Activated CD8-positive, alpha-beta memory T cell treated with anti-CD3 and anti-CD28 coated beads, Interleukin-2, amount 10 ng/mL, durations not matched to agents 7 days and 5 days (primary cell): ENCODE results near the gene BGLAP. TPM values are rescaled to one million over a fixed set of nuclear protein-coding genes. Genes with fewer than 3 reads are reported as not detected.

Source experiments
- ATAC-seq: fragments of 150-1000 bp; cut with Tn5 transposase; one replicate; pipeline ENCODE4 v1.10.0; 2021; ENCODE audit warnings: moderate library complexity
- CTCF ChIA-PET: fragments of 350-600 bp; sonication (Branson Sonifier 250); formaldehyde crosslinking; loops from one replicate; lab custom pipeline; 2021; ENCODE audit warnings: antibody characterized with exemption; lab: Charles Lee
- DNase-seq: peaks from one replicate; pipeline ENCODE4 v3.0.0-alpha.2; 2020
- H3K27ac Mint-ChIP-seq: one replicate; pipeline ENCODE4 v1.8.0; 2021; ENCODE audit warnings: mild to moderate bottlenecking, mixed read lengths
- H3K27me3 Mint-ChIP-seq: one replicate; pipeline ENCODE4 v1.8.0; 2021; ENCODE audit warnings: mixed read lengths
- H3K36me3 Mint-ChIP-seq: one replicate; pipeline ENCODE4 v1.8.0; 2021; ENCODE audit warnings: mild to moderate bottlenecking, mixed read lengths
- H3K4me1 Mint-ChIP-seq: one replicate; pipeline ENCODE4 v1.8.0; 2021; ENCODE audit warnings: mixed read lengths
- H3K4me3 Mint-ChIP-seq: one replicate; pipeline ENCODE4 v1.8.0; 2021; ENCODE audit warnings: mild to moderate bottlenecking, moderate library complexity, mixed read lengths
- H3K9me3 Mint-ChIP-seq: one replicate; pipeline ENCODE4 v1.8.0; 2022; ENCODE audit warnings: low read depth, mixed read lengths
- total RNA-seq, 2 experiments: library from RNA; stranded (reverse); gene quantifications; one replicate each; pipeline ENCODE4 v1.2.3, GENCODE V29; 2021

The BGLAP gene
- total RNA-seq, 2 experiments from 2014 or later, result 0.93 to 1.0 TPM

DNA sequence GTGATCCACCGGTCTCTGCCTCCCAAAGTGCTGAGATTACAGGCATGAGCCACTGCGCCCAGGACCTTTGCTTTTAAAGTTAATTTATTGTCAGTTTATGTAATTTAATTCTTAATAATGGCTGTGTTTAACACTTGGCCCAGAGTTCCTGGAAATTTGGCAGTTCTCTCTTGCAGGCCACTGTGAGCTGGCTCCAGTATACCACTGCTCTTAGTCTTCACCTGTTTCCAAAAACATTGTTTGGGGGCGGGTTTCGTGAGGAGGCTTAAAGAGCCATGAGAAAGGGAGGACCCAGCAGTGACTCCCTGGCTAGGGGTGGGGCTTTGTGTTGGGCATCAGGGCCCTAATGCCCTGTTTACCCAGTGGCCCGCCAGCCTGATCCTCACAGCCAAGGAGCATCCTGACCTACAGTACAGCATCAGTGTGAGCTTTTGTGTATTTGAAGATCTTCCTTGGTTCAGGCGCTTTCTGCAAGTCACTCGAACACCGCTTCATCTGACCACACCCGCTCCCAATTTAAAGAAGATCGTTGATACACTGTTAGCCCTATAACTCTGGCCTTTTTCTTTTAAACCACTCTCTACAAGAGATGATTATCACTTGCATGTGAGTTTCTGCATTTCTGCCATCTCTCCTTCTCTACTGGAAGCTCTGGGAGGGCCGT is 12.0 kb upstream of the BGLAP start:
- CTCF ChIA-PET, result interaction anchor here (1.0 to 9.1 kb wide), 4 partner anchors 12 to 82 kb away, joined by 3 to 267 read pairs (median 10); partner anchors contain the start of genes PMF1 and SEMA4A
- H3K36me3 Mint-ChIP-seq, result peaks cover 34% of the 10 kb centered on the region
- H3K27me3 Mint-ChIP-seq, result no peaks in the 10 kb centered on the region

DNA sequence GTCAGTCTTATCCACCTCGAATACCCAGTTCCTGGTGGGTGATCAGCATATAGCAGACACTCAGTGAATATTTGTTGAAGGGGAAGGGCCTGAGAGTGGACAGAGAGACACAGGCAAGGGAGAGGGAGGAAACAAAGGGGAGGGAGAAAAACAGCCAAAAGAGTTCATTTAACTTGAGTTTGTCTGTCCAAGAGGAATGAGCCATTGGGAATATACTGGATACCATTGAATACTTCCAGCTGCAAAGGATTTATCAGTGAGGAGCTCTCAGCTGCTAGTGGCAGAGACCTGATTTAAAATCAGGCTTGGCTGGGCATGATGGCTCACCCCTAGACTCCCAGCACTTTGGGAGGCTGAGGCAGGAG is 11.5 kb upstream of the BGLAP start:
- no peaks in the 10 kb centered on the region for H3K27me3 Mint-ChIP-seq
- peaks cover 31% of the 10 kb centered on the region for H3K36me3 Mint-ChIP-seq
- CTCF ChIA-PET, result interaction anchor here (1.0 to 9.1 kb wide), 2 partner anchors 13 to 83 kb away, joined by 3 to 267 read pairs; partner anchors contain the start of gene SEMA4A
- H3K4me3 Mint-ChIP-seq, result no peak overlapping the region
- H3K4me1 Mint-ChIP-seq, result peaks cover 30% of the 10 kb centered on the region
- ATAC-seq, result no peak
- H3K27ac Mint-ChIP-seq, result peak overlapping the region; percentile 26
- no peak for DNase-seq
- H3K9me3 Mint-ChIP-seq, result no peaks in the 10 kb centered on the region

More for the DNA sequence above, 12.0 kb upstream of the BGLAP start:
- H3K4me3 Mint-ChIP-seq, result no peak overlapping the region
- peaks cover 35% of the 10 kb centered on the region for H3K4me1 Mint-ChIP-seq
- DNase-seq, result no peak
- no peak for ATAC-seq
- no peaks in the 10 kb centered on the region for H3K9me3 Mint-ChIP-seq
- H3K27ac Mint-ChIP-seq, result peak overlapping the region; percentile 26

DNA sequence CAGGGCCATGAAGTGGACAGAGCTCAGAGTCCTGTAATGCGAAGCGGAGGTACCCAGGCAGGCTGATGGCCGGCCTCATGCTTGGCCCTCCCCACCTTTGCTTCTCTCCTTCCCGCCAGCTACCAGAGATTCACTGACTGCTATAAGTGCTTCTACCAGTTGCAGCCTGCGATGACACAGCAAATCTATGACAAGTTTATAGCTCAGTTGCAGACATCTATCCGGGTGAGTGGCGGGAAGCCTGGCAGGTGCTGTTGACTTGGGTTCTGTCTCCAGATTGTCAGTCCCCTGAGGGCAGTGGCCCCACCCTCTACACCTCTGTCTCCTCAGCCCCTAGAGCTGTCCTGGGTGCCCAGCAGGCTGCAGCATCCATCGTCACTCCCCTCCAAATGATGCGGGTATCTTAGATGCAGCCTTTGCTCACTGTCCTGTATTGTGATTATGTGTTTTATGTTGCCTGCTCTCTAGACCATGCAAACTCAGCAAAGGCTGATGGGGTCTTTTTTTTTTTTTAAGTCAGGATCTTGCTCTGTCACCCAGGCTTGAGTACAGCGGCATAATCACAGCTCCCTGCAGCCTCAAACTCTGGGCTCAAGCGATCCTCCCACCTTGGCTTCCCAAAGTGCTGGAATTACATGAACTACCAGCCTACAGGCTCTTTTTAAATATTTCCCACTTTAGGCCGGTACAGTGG is 9.6 kb upstream of the BGLAP start:
- no peak overlapping the region for H3K4me3 Mint-ChIP-seq
- H3K9me3 Mint-ChIP-seq, result no peaks in the 10 kb centered on the region
- peaks cover 34% of the 10 kb centered on the region for H3K36me3 Mint-ChIP-seq

DNA sequence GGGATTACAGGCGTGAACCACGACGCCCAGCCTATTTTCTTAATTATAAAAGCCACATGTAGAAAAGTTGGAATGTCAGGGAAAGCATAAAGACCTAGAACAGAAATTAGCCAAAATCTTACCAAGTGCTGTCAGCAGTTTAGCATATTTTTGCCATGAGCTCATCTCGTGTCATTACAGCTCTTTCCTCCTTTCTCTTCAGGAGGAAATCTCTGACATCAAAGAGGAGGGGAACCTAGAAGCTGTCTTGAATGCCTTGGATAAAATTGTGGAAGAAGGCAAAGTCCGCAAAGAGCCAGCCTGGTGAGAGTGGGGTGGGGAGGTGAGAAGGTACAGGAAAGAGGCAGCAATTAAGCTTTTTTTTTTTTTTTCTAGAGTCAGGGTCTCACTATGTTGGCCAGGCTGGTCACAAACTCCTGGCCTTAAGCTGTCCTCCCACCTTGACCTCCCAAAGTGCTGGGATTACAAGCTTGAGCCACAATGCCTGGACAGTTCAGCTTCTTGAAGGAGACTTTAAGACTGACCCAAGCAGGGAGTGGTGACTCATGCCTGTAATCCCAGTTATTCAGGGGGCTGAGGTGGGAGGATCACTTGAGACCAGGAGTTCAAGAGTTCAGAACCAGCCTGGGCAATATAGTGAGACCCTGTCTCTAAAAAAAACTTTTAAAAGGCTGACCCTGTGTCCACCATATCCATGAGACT is 8.4 kb upstream of the BGLAP start:
- Mint-ChIP-seq H3K27ac (no peak overlapping the region), H3K36me3 (peaks cover 36% of the 10 kb centered on the region), H3K27me3 (no peaks in the 10 kb centered on the region), H3K4me1 (peaks cover 12% of the 10 kb centered on the region), H3K4me3 (no peak overlapping the region), H3K9me3 (no peaks in the 10 kb centered on the region)
- no peak for ATAC-seq
- CTCF ChIA-PET, result interaction anchor here (0.5 to 1.3 kb wide), 6 partner anchors 18 to 649 kb away, joined by 3 to 4 read pairs (median 3); no protein-coding TSS in a partner anchor
- DNase-seq, result no peak

More for the DNA sequence above, 9.6 kb upstream of the BGLAP start:
- Mint-ChIP-seq H3K4me1 (peaks cover 17% of the 10 kb centered on the region), H3K27ac (no peak overlapping the region), H3K27me3 (no peaks in the 10 kb centered on the region)
- CTCF ChIA-PET, result interaction anchor here (0.6 kb wide), 1 partner anchor 33 kb away, joined by 3 read pairs; no protein-coding TSS in a partner anchor
- no peak for ATAC-seq
- no peak for DNase-seq

DNA sequence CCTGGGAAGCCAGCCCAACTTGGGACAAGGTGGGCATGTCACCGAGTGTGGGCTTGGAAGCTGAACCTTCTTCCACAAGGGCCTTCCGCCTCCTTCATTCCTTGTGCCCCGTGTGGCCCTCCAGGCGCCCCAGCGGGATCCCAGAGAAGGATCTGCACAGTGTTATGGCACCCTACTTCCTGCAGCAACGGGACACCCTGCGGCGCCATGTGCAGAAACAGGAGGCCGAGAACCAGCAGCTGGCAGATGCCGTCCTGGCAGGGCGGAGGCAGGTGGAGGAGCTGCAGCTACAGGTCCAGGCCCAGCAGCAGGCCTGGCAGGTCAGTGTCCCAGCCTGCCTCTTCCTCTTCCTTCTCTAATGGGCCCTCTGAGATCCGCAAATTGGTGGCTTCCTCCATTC is 5.8 kb upstream of the BGLAP start:
- CTCF ChIA-PET, result no interaction called here
- H3K4me3 Mint-ChIP-seq, result no peak overlapping the region
- H3K4me1 Mint-ChIP-seq, result peaks cover 1% of the 10 kb centered on the region
- H3K36me3 Mint-ChIP-seq, result peaks cover 29% of the 10 kb centered on the region
- H3K27me3 Mint-ChIP-seq, result no peaks in the 10 kb centered on the region
- no peaks in the 10 kb centered on the region for H3K9me3 Mint-ChIP-seq
- no peak overlapping the region for H3K27ac Mint-ChIP-seq
- ATAC-seq (no peak), DNase-seq (no peak)

DNA sequence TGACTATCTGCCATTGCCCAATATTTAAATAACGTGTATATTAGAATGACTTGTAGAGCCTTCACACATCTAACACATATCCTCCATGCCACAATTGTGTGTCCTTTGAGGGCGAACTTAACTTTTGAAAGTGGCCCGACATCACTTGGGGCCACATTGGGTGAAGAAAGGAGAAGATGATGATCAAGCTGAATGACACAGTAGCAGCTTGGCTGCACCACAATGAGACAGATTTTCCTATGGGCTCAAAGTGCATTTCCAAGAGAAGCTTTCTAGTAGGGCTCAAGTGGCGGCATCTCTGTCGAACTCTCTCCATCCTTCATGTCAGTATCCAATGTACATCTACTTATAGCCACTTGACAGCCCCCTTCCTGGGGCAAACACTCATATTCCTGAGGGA is 3.7 kb upstream of the BGLAP start:
- CTCF ChIA-PET, result interaction anchor here (0.5 to 1.4 kb wide), 5 partner anchors 11 to 208 kb away, joined by 3 to 7 read pairs (median 4); no protein-coding TSS in a partner anchor
- peaks cover 29% of the 10 kb centered on the region for H3K36me3 Mint-ChIP-seq

DNA sequence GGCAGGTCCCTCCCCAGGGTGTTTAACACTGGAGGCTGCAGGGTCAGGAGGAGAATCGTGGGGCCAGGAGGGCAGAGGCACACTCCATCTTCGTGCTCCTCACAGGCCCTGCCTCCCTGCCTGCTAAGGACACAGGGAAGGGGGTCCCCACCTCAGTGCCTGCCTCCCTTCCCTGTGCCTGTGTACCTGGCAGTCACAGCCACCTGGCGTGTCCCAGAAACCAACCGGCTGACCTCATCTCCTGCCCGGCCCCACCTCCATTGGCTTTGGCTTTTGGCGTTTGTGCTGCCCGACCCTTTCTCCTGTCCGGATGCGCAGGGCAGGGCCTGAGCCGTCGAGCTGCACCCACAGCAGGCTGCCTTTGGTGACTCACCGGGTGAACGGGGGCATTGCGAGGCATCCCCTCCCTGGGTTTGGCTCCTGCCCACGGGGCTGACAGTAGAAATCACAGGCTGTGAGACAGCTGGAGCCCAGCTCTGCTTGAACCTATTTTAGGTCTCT is 623 bp upstream of the BGLAP start:
- DNase-seq (no peak), ATAC-seq (no peak)
- no peaks in the 10 kb centered on the region for H3K27me3 Mint-ChIP-seq
- CTCF ChIA-PET, result interaction anchor here (0.8 to 1.2 kb wide), 2 partner anchors 20 to 144 kb away, joined by 3 read pairs; no protein-coding TSS in a partner anchor
- no peak overlapping the region for H3K4me3 Mint-ChIP-seq
- H3K9me3 Mint-ChIP-seq, result no peaks in the 10 kb centered on the region
- peaks cover 19% of the 10 kb centered on the region for H3K36me3 Mint-ChIP-seq
- H3K4me1 Mint-ChIP-seq, result peaks cover 25% of the 10 kb centered on the region
- H3K27ac Mint-ChIP-seq, result no peak overlapping the region

More for the DNA sequence above, 3.7 kb upstream of the BGLAP start:
- peaks cover 5% of the 10 kb centered on the region for H3K4me1 Mint-ChIP-seq
- no peaks in the 10 kb centered on the region for H3K27me3 Mint-ChIP-seq
- ATAC-seq (no peak), DNase-seq (no peak)
- no peaks in the 10 kb centered on the region for H3K9me3 Mint-ChIP-seq
- H3K4me3 Mint-ChIP-seq, result no peak overlapping the region
- H3K27ac Mint-ChIP-seq, result no peak overlapping the region

DNA sequence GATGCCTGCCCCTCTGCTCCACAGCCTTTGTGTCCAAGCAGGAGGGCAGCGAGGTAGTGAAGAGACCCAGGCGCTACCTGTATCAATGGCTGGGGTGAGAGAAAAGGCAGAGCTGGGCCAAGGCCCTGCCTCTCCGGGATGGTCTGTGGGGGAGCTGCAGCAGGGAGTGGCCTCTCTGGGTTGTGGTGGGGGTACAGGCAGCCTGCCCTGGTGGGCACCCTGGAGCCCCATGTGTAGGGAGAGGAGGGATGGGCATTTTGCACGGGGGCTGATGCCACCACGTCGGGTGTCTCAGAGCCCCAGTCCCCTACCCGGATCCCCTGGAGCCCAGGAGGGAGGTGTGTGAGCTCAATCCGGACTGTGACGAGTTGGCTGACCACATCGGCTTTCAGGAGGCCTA is 754 bp downstream of the BGLAP start:
- Mint-ChIP-seq H3K4me1 (peaks cover 26% of the 10 kb centered on the region), H3K36me3 (peaks cover 12% of the 10 kb centered on the region), H3K27me3 (no peaks in the 10 kb centered on the region), H3K9me3 (no peaks in the 10 kb centered on the region), H3K27ac (no peak overlapping the region), H3K4me3 (no peak overlapping the region)
- CTCF ChIA-PET, result no interaction called here
- no peak for DNase-seq
- ATAC-seq, result no peak

DNA sequence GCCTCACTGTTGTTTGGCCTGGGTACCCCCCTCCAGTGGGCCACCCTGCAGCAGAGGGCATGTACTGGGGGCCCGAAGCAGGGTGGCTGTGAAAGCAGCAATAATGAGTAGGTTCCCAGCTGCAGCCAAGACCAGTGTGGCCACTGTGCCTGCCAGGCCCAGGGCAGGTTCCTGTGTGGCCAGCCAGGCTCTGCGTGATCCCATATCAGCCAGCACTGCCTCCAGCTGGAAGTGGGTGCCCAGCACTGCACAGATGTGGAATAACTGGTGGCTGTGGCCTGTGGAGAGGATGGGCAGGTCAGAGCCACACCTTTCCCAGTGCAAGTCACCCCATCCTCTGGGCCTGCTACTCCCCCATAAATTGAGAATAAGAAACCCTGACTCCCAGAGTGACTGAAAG is 2.1 kb downstream of the BGLAP start:
- H3K9me3 Mint-ChIP-seq, result no peaks in the 10 kb centered on the region
- H3K4me1 Mint-ChIP-seq, result peaks cover 26% of the 10 kb centered on the region
- no peaks in the 10 kb centered on the region for H3K27me3 Mint-ChIP-seq
- no peak overlapping the region for H3K4me3 Mint-ChIP-seq
- no peak overlapping the region for H3K27ac Mint-ChIP-seq
- peaks cover 6% of the 10 kb centered on the region for H3K36me3 Mint-ChIP-seq
- CTCF ChIA-PET, result no interaction called here
- DNase-seq (no peak), ATAC-seq (no peak)

DNA sequence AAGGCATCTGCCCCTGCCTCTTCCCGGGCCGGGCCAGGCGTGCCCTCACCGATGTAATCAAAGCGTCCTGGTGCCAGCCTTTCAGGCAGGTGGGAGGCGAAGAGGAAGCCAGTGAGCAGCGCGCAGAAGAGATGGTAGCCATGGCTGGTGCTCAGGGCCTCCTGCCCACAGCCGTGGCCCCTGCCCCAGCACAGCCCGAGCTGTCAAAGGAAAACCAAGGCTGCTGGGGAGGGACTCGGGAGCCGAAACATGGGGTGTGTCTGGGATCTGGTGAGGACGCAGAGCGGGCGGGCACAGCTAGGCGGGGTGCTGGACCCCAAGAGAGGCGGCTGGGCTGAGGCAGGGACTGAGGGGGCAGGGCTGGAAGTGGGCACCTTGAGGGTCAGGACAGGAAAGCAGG is 2.7 kb downstream of the BGLAP start:
- Mint-ChIP-seq H3K36me3 (peaks cover 5% of the 10 kb centered on the region), H3K27me3 (no peaks in the 10 kb centered on the region), H3K4me1 (peaks cover 26% of the 10 kb centered on the region), H3K27ac (peak overlapping the region; percentile 78), H3K9me3 (no peaks in the 10 kb centered on the region), H3K4me3 (peak overlapping the region; percentile 74)
- CTCF ChIA-PET, result interaction anchor here (0.7 to 3.6 kb wide), 3 partner anchors 19 to 148 kb away, joined by 3 to 22 read pairs (median 5); no protein-coding TSS in a partner anchor
- ATAC-seq (no peak), DNase-seq (no peak)

DNA sequence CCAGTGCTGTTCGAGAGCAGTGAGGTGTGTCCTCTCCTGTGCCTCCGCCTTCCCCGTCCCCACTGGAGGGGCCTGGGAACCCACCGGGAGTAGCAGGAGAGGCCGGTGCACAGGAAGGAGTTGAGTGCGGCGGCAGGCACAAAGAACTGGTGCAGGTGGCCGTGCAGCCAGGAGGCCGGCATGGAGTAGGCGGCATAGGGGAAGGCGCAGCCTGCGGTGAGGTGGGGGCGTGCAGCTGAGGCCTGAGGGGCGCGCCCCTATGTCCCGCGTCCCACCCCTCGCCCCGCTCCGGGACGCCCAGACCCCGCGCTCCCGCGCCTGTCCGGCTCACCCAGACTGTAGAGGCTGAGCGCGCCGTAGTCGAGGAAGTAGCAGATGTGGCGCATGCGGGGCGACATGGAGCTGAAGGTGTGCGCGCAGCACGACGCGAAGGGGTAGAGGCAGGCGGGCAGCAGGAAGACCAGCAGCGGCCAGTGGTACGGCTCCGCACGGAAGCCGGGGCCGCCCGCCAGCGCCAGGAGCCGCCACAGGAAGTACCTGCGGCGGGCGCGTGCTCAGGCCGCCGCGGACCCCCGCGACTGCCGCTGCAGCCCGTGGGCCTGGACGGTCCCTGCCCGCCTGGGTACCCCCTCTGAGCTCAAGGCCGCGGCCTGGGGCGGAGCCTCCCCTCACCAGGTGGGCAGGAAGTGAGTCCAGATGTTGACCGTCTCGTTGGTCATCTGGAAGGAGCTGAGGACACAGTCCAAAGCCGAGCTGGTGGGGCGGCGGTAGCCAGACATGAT is 3.7 kb downstream of the BGLAP start:
- no peaks in the 10 kb centered on the region for H3K9me3 Mint-ChIP-seq
- H3K27me3 Mint-ChIP-seq, result no peaks in the 10 kb centered on the region
- peak overlapping the region; percentile 74 for H3K4me3 Mint-ChIP-seq
- peak; percentile 75 for ATAC-seq
- peaks cover under 1% of the 10 kb centered on the region for H3K36me3 Mint-ChIP-seq
- CTCF ChIA-PET, result interaction anchor here (0.9 to 3.6 kb wide), 6 partner anchors 14 to 179 kb away, joined by 3 to 22 read pairs (median 4); no protein-coding TSS in a partner anchor
- peak overlapping the region; percentile 78 for H3K27ac Mint-ChIP-seq
- DNase-seq, result peak; percentile 61
- H3K4me1 Mint-ChIP-seq, result peaks cover 26% of the 10 kb centered on the region

DNA sequence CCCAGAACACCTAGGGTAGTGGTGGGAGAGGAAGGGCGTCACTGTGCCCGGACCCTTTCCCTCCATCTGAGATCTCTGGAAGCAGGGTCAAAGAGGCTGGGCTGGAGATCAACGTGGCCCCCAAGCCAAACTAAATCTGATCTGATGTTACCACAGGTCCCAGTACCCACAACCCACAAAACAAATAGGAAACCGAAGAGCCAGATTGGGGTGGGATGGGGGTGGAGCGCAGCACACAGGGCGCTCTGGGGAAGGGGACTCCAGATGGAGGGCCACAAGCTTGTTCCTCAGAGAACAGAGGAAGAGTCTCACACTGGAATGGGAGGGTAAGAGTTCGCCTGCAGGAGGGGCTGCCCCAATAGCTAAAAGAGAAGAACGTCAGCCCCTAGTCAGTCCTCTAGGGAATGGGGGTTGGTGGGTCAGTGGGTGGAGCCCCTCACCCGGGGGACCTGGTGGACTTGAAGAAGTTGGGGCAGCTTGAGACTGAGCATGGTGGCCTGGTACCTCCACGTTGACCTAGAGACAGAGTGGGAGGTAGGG is 4.3 kb downstream of the BGLAP start:
- no peaks in the 10 kb centered on the region for H3K9me3 Mint-ChIP-seq
- peak; percentile 2 for ATAC-seq
- H3K4me1 Mint-ChIP-seq, result peaks cover 26% of the 10 kb centered on the region
- H3K4me3 Mint-ChIP-seq, result no peak overlapping the region
- CTCF ChIA-PET, result interaction anchor here (0.9 to 3.6 kb wide), 6 partner anchors 14 to 180 kb away, joined by 3 to 22 read pairs (median 4); no protein-coding TSS in a partner anchor
- H3K36me3 Mint-ChIP-seq, result no peaks in the 10 kb centered on the region
- no peaks in the 10 kb centered on the region for H3K27me3 Mint-ChIP-seq
- no peak for DNase-seq
- peak overlapping the region; percentile 32 for H3K27ac Mint-ChIP-seq
